Nephron progenitor cell (in vitro differentiated cells): ENCODE data around the gene SART3.

Source experiments
- DNase-seq: peaks from one replicate; pipeline ENCODE4 v3.0.0; 2021
- H3K27ac Mint-ChIP-seq: 2 replicates; pipeline ENCODE4 v1.8.0; 2021; ENCODE audit warnings: mild to moderate bottlenecking, moderate library complexity, mixed read lengths
- H3K27me3 Mint-ChIP-seq: 2 replicates; pipeline ENCODE4 v1.8.0; 2021; ENCODE audit warnings: mild to moderate bottlenecking, low read depth, mixed read lengths; ENCODE audit not compliant: poor library complexity
- H3K36me3 Mint-ChIP-seq: 2 replicates; pipeline ENCODE4 v1.8.0; 2021; ENCODE audit warnings: low read depth, mixed read lengths
- H3K4me1 Mint-ChIP-seq: 2 replicates; pipeline ENCODE4 v1.8.0; 2021; ENCODE audit warnings: mixed read lengths
- H3K4me3 Mint-ChIP-seq: 2 replicates; pipeline ENCODE4 v1.8.0; 2021; ENCODE audit warnings: mild to moderate bottlenecking, moderate library complexity, mixed read lengths
- H3K9me3 Mint-ChIP-seq: 2 replicates; pipeline ENCODE4 v1.8.0; 2021; ENCODE audit warnings: mild to moderate bottlenecking, moderate library complexity, mixed read lengths
- TF ChIP-seq, protein P1 (sequence below): fragments of 200-600 bp; sonication (generic); IDR thresholded peaks from 2 replicates; pipeline ENCODE4 v1.5.0; 2021; ENCODE audit warnings: antibody characterized with exemption

SART3 gene, protein sequence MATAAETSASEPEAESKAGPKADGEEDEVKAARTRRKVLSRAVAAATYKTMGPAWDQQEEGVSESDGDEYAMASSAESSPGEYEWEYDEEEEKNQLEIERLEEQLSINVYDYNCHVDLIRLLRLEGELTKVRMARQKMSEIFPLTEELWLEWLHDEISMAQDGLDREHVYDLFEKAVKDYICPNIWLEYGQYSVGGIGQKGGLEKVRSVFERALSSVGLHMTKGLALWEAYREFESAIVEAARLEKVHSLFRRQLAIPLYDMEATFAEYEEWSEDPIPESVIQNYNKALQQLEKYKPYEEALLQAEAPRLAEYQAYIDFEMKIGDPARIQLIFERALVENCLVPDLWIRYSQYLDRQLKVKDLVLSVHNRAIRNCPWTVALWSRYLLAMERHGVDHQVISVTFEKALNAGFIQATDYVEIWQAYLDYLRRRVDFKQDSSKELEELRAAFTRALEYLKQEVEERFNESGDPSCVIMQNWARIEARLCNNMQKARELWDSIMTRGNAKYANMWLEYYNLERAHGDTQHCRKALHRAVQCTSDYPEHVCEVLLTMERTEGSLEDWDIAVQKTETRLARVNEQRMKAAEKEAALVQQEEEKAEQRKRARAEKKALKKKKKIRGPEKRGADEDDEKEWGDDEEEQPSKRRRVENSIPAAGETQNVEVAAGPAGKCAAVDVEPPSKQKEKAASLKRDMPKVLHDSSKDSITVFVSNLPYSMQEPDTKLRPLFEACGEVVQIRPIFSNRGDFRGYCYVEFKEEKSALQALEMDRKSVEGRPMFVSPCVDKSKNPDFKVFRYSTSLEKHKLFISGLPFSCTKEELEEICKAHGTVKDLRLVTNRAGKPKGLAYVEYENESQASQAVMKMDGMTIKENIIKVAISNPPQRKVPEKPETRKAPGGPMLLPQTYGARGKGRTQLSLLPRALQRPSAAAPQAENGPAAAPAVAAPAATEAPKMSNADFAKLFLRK

DNA sequence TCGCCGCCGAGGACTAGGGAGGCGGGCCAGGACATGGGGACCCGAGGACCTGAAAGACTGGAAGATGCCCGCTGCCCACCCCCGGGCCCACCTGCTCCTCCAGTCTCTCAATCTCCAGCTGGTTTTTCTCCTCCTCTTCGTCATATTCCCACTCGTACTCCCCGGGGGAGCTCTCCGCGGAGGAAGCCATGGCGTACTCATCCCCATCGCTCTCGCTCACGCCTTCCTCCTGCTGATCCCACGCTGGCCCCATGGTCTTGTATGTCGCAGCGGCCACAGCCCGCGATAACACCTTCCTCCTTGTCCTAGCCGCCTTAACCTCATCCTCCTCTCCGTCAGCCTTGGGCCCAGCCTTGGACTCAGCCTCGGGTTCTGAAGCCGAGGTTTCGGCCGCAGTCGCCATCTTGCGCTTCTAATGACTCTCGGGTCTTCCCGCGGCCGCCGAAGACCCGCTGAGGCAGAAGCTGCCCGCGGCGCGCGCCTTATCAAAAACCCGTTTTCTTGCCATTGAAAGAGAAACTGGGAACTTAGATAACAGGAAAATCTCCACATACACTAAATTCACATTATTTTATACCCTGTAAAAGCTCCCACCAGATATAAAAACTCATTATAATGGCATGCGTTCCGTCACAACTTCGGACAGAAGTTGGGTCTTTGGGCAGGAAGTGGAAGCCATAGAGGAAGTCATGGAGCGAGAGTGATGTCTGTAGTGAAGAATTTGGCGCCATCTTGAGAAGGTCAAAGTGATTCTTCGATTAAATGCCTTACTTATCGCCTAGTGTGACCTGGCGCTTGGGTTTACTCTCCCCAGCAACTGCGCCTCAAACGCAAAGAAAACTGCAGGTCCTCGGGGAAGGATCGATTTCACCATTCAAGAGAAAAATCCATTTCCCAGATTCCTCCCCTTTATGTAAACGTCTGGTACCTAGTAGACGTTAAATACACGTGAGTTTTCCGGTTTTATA, at the start of gene SART3:
SART3 (minus strand) TSS at position 422 of the 968 bp plus-strand sequence; CDS start at position 403, 19 bp downstream.
- Mint-ChIP-seq H3K4me1 (peaks cover 38% of the 10 kb centered on the region), H3K36me3 (peaks cover 15% of the 10 kb centered on the region), H3K9me3 (no peaks in the 10 kb centered on the region), H3K27me3 (no peaks in the 10 kb centered on the region), H3K27ac (peak within 1 kb of the TSS; percentile 100), H3K4me3 (peak within 1 kb of the TSS; percentile 100)
- TF ChIP-seq, protein P1, sequence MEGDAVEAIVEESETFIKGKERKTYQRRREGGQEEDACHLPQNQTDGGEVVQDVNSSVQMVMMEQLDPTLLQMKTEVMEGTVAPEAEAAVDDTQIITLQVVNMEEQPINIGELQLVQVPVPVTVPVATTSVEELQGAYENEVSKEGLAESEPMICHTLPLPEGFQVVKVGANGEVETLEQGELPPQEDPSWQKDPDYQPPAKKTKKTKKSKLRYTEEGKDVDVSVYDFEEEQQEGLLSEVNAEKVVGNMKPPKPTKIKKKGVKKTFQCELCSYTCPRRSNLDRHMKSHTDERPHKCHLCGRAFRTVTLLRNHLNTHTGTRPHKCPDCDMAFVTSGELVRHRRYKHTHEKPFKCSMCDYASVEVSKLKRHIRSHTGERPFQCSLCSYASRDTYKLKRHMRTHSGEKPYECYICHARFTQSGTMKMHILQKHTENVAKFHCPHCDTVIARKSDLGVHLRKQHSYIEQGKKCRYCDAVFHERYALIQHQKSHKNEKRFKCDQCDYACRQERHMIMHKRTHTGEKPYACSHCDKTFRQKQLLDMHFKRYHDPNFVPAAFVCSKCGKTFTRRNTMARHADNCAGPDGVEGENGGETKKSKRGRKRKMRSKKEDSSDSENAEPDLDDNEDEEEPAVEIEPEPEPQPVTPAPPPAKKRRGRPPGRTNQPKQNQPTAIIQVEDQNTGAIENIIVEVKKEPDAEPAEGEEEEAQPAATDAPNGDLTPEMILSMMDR: no peak
- peak; percentile 78 for DNase-seq

DNA sequence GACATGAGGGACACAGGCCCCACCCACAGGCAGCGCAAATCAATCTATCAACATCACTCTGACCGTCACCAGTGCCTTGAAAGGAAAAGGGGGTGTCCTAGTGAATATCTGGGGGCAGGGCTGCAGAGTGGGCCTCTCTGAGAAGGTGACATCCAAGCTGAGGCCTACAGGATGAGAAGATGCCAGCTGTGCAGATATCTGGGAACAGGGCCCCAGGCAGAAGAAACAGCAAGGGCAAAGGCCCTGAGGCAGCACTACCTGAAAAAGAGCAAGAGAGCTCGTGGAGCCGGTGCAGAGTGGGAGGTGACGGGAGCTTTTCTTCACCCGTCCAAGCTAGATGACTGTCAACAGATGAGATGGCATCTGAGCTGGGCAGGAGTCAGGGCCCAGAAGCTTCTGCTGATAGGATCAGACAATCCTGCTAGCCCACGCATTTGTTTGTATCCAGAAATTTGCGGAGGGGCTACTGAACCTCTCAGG, 49.4 kb upstream of the SART3 start:
- DNase-seq: no peak
- peaks cover 42% of the 10 kb centered on the region for H3K4me1 Mint-ChIP-seq
- H3K27me3 Mint-ChIP-seq: peaks cover 3% of the 10 kb centered on the region
- H3K36me3 Mint-ChIP-seq: no peaks in the 10 kb centered on the region
- no peak overlapping the region for H3K27ac Mint-ChIP-seq
- no peak overlapping the region for H3K4me3 Mint-ChIP-seq
- H3K9me3 Mint-ChIP-seq: no peaks in the 10 kb centered on the region
- TF ChIP-seq, protein P1: no peak

GRCh38 chr12:108609537-108610335, 48.8 kb upstream of the SART3 start:
- Mint-ChIP-seq H3K9me3 (no peaks in the 10 kb centered on the region), H3K27ac (no peak overlapping the region), H3K27me3 (peaks cover 6% of the 10 kb centered on the region), H3K36me3 (no peaks in the 10 kb centered on the region), H3K4me3 (no peak overlapping the region), H3K4me1 (peaks cover 48% of the 10 kb centered on the region)
- no peak for DNase-seq
- TF ChIP-seq, protein P1: no peak

GRCh38 chr12:108608616-108609015, 47.6 kb upstream of the SART3 start:
- Mint-ChIP-seq H3K27ac (no peak overlapping the region), H3K9me3 (no peaks in the 10 kb centered on the region), H3K4me3 (no peak overlapping the region), H3K36me3 (no peaks in the 10 kb centered on the region), H3K4me1 (peaks cover 59% of the 10 kb centered on the region), H3K27me3 (peaks cover 7% of the 10 kb centered on the region)
- TF ChIP-seq, protein P1: no peak
- no peak for DNase-seq
